Breast epithelium (tissue), 3 donors: ENCODE results near the gene GRIN1.

Source experiments
- CTCF ChIP-seq, 3 donors: fragments of 450-650 bp; IDR thresholded peaks; one replicate each; pipeline ENCODE4 v1.5.1; 2016 to 2017; ENCODE audit warnings: antibody characterized with exemption in 3 of 3, mild to moderate bottlenecking in 3 of 3, moderate library complexity in 3 of 3
- POLR2AphosphoS5 ChIP-seq, 3 donors: sonication (generic); formaldehyde crosslinking; IDR thresholded peaks; one replicate each; pipeline ENCODE4 v1.6.1; 2017; ENCODE audit warnings: antibody characterized with exemption in 3 of 3

GRCh38 chr9:137110911-137111787 is 27.8 kb upstream of the GRIN1 start:
- TF ChIP-seq CTCF (IDR thresholded peaks at IDR 0.05) (no peak), POLR2AphosphoS5 (IDR thresholded peaks at IDR 0.05) (no peak)
